22Rv1 (cell line): ENCODE results near the gene SEC14L3.

ENCODE experiments used
- H3K27ac ChIP-seq: fragments of 450-650 bp; 2 replicates; pipeline ENCODE4 v1.5.1; 2017
- CTCF ChIP-seq: fragments of 450-650 bp; IDR thresholded peaks from 2 replicates; pipeline ENCODE4 v1.5.1; 2017; ENCODE audit warnings: mild to moderate bottlenecking
- ZFX ChIP-seq: fragments of 450-650 bp; IDR thresholded peaks from 2 replicates; pipeline ENCODE4 v1.6.1; 2017; ENCODE audit warnings: antibody characterized with exemption, borderline replicate concordance

SEC14L3 gene

DNA sequence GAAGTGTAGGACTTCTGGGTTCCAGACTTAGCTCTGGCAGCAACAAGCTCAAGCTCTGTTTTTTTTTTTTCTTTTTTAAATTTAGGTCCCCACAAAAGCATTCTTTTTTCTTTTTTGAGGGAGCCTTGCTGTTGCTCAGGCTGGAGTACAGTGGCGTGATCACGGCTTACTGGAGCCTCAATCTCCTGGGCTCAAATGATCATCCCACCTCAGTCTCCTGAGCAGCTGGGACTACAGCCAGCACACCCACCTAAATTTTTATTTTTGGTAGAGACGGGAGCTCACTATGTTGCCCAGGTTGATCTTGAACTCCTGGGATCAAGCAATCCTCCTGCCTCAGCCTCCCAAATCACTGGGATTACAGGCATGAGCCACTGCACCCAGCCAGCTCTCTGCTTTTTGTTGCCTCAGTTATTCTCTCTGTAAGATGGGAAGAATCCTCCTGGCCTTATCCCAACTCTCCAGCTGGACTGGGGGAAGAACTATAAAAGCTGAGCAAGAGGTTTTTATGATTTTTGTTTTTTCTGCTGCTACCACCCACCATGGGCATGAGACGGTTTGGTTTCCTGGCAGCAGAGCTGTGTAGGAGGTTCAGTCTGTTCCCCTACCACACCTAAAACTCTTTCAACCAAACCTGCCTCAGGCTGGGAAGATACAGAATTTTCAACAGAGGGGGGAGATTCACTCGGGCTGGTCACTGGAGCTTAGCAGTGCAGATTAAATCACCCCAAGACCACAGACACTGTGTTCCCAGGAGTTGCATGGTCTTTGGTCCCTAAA, 57.9 kb downstream of the SEC14L3 start:
- no peak for TF ChIP-seq ZFX
- TF ChIP-seq CTCF: no peak
- H3K27ac ChIP-seq: no peak overlapping the region

- no peak overlapping the region for H3K27ac ChIP-seq
- TF ChIP-seq CTCF (no peak), ZFX (no peak)
Observed at GRCh38 chr22:30413001-30413400, 58.8 kb downstream of the SEC14L3 start.

GRCh38 chr22:30411780-30412179, 60.0 kb downstream of the SEC14L3 start:
- H3K27ac ChIP-seq: no peak overlapping the region
- TF ChIP-seq ZFX: no peak
- no peak for TF ChIP-seq CTCF
